IMR-90 (cell line): ENCODE measurements around the gene GXYLT2. TPM values are rescaled to one million over a fixed set of nuclear protein-coding genes. Genes with fewer than 3 reads are reported as not detected.

Experiments used
- ATAC-seq: fragments of 200-7000 bp; cut with Tn5 transposase; 2 replicates; pipeline ENCODE4 v1.9.1; 2020; ENCODE audit warnings: low read depth, mild to moderate bottlenecking, moderate library complexity
- BruUV-seq: library from RNA; stranded (reverse); fragments of 400-500 nt; replicated peaks from 2 replicates; lab custom pipeline; 2021; lab: Mats Ljungman, UMichigan
- CTCF ChIA-PET: fragments of 300-600 bp; formaldehyde crosslinking; extraction: SDS; loops from one replicate; lab custom pipeline; 2021; ENCODE audit warnings: antibody characterized with exemption; lab: Yijun Ruan, JAX
- POLR2A ChIA-PET: fragments of 300-600 bp; sonication (Branson Sonifier 250); formaldehyde crosslinking; loops from one replicate; lab custom pipeline; 2022; ENCODE audit warnings: antibody characterized with exemption; ENCODE audit not compliant: unreplicated experiment; lab: Charles Lee
- DNase-seq: peaks from one replicate; pipeline ENCODE4 v3.0.0; 2013
- H2AFZ ChIP-seq: replicated peaks from 2 replicates; pipeline ENCODE3; 2013; ENCODE audit warnings: low read length, mild to moderate bottlenecking; ENCODE audit not compliant: poor library complexity
- H2AK5ac ChIP-seq: 2 replicates; pipeline ENCODE4 v1.6.1; 2013; ENCODE audit warnings: low read depth, low read length, inconsistent platforms
- H2AK9ac ChIP-seq: replicated peaks from 2 replicates; pipeline ENCODE3; 2013; ENCODE audit warnings: mild to moderate bottlenecking, low read depth, low read length, moderate library complexity; ENCODE audit not compliant: poor library complexity
- H2BK120ac ChIP-seq: 2 replicates; pipeline ENCODE4 v1.6.1; 2013; ENCODE audit warnings: low read depth, low read length, inconsistent platforms
- H2BK15ac ChIP-seq: 3 replicates; pipeline ENCODE4 v1.6.1; 2013; ENCODE audit warnings: low read depth, low read length, inconsistent platforms
- H2BK20ac ChIP-seq: 2 replicates; pipeline ENCODE4 v1.6.1; 2013; ENCODE audit warnings: low read depth, mild to moderate bottlenecking, inconsistent platforms, low read length, moderate library complexity
- H2BK5ac ChIP-seq: 2 replicates; pipeline ENCODE4 v1.6.1; 2013; ENCODE audit warnings: mild to moderate bottlenecking, low read depth, low read length, inconsistent platforms; ENCODE audit not compliant: poor library complexity, severe bottlenecking
- H3K14ac ChIP-seq: replicated peaks from 2 replicates; pipeline ENCODE4 v1.6.1; 2013; ENCODE audit warnings: low read depth, low read length, inconsistent platforms
- H3K18ac ChIP-seq: 2 replicates; pipeline ENCODE4 v1.6.1; 2013; ENCODE audit warnings: low read depth, low read length, control low read depth
- H3K23ac ChIP-seq: 2 replicates; pipeline ENCODE4 v1.6.1; 2013; ENCODE audit warnings: low read depth, low read length, inconsistent platforms
- H3K27ac ChIP-seq: 2 replicates; pipeline ENCODE4 v1.5.1; 2013; ENCODE audit warnings: mild to moderate bottlenecking, control low read depth, low read length; ENCODE audit not compliant: insufficient read depth
- H3K27me3 ChIP-seq: 2 replicates; pipeline ENCODE4 v1.6.1; 2013; ENCODE audit warnings: low read length; ENCODE audit not compliant: control insufficient read depth, insufficient read depth
- H3K36me3 ChIP-seq: 2 replicates; pipeline ENCODE4 v1.6.1; 2013; ENCODE audit warnings: low read length, mixed read lengths; ENCODE audit not compliant: control insufficient read depth, insufficient read depth
- H3K4ac ChIP-seq: 2 replicates; pipeline ENCODE4 v1.6.1; 2013; ENCODE audit warnings: low read depth, low read length, inconsistent platforms
- H3K4me1 ChIP-seq: 2 replicates; pipeline ENCODE4 v1.6.1; 2013; ENCODE audit warnings: low read length, mixed read lengths; ENCODE audit not compliant: control insufficient read depth, insufficient read depth
- H3K4me2 ChIP-seq: 2 replicates; pipeline ENCODE4 v1.6.1; 2013; ENCODE audit warnings: low read depth, mild to moderate bottlenecking, control low read depth, low read length, moderate library complexity
- H3K4me3 ChIP-seq: 2 replicates; pipeline ENCODE4 v1.5.1; 2013; ENCODE audit warnings: low read depth, mild to moderate bottlenecking, control low read depth, low read length, moderate library complexity; ENCODE audit not compliant: insufficient read depth
- H3K56ac ChIP-seq: 2 replicates; pipeline ENCODE4 v1.6.1; 2013; ENCODE audit warnings: low read length, inconsistent platforms; ENCODE audit not compliant: insufficient read depth; ENCODE audit errors: extremely low read depth
- H3K79me1 ChIP-seq, 2 experiments: 2 replicates each; pipeline ENCODE4 v1.6.1; 2013; ENCODE audit warnings: low read length in 2 of 2, inconsistent platforms in 1 of 2, low read depth in 1 of 2
- H3K9ac ChIP-seq: 2 replicates; pipeline ENCODE4 v1.6.1; 2013; ENCODE audit warnings: low read depth, low read length, control low read depth
- H3K9me1 ChIP-seq: 2 replicates; pipeline ENCODE4 v1.6.1; 2013; ENCODE audit warnings: low read length, inconsistent platforms; ENCODE audit not compliant: insufficient read depth
- H3K9me3 ChIP-seq: 2 replicates; pipeline ENCODE4 v1.6.1; 2013; ENCODE audit warnings: low read length; ENCODE audit not compliant: control insufficient read depth, insufficient read depth
- H4K20me1 ChIP-seq: 2 replicates; pipeline ENCODE4 v1.6.1; 2013; ENCODE audit warnings: low read length, inconsistent platforms; ENCODE audit not compliant: insufficient read depth
- H4K5ac ChIP-seq: 2 replicates; pipeline ENCODE4 v1.6.1; 2013; ENCODE audit warnings: mild to moderate bottlenecking, low read depth, low read length, control low read depth
- H4K8ac ChIP-seq, 2 experiments: 2 replicates each; pipeline ENCODE4 v1.6.1; 2013; ENCODE audit warnings: low read depth in 2 of 2, low read length in 2 of 2, control low read depth in 1 of 2, inconsistent platforms in 1 of 2
- H4K91ac ChIP-seq: 2 replicates; pipeline ENCODE4 v1.6.1; 2013; ENCODE audit warnings: low read depth, low read length, inconsistent platforms; ENCODE audit not compliant: insufficient read depth
- CTCF ChIP-seq: conservative IDR thresholded peaks from 2 replicates; pipeline ENCODE4 v1.5.1; 2012; ENCODE audit warnings: mild to moderate bottlenecking, low read depth, low read length, improper control_type of control experiment
- ELK1 ChIP-seq: fragments of 150-350 bp; IDR thresholded peaks from 2 replicates; pipeline ENCODE4 v1.6.1; 2016; ENCODE audit warnings: low read depth, mild to moderate bottlenecking, low read length, moderate library complexity, borderline replicate concordance
- FOS ChIP-seq: fragments of 150-350 bp; IDR thresholded peaks from 2 replicates; pipeline ENCODE4 v1.6.1; 2016; ENCODE audit warnings: low read depth, low read length
- MAFK ChIP-seq: IDR thresholded peaks from 2 replicates; pipeline ENCODE4 v1.6.1; 2012; ENCODE audit warnings: low read depth, low read length, improper control_type of control experiment
- MXI1 ChIP-seq: IDR thresholded peaks from 2 replicates; pipeline ENCODE4 v1.6.1; 2012; ENCODE audit warnings: low read depth, mild to moderate bottlenecking, low read length, moderate library complexity, borderline replicate concordance
- NFE2L2 ChIP-seq: fragments of 150-350 bp; IDR thresholded peaks from 2 replicates; pipeline ENCODE4 v1.6.1; 2016; ENCODE audit warnings: low read depth, mild to moderate bottlenecking, low read length
- RCOR1 ChIP-seq: IDR thresholded peaks from 2 replicates; pipeline ENCODE4 v1.6.1; 2012; ENCODE audit warnings: mild to moderate bottlenecking, low read length, improper control_type of control experiment; ENCODE audit not compliant: insufficient replicate concordance
- SMC3 ChIP-seq: fragments of 150-350 bp; IDR thresholded peaks from 2 replicates; pipeline ENCODE4 v1.6.1; 2016; ENCODE audit warnings: low read depth, mild to moderate bottlenecking, antibody characterized with exemption, low read length, moderate library complexity
- USF2 ChIP-seq: fragments of 150-350 bp; IDR thresholded peaks from 2 replicates; pipeline ENCODE4 v1.6.1; 2017; ENCODE audit warnings: mild to moderate bottlenecking, antibody characterized with exemption, low read length, low read depth
- WGBS, 2 experiments: methylation state at CpG; one replicate each; pipeline versions ENCODE4 v1.1.5 to v1.1.7; 2013; ENCODE audit warnings: missing lambda C conversion rate in 2 of 2; ENCODE audit not compliant: insufficient read length in 1 of 2; ENCODE audit errors: extremely low coverage in 2 of 2; 5-methylcytosine and 5-hydroxymethylcytosine counted together
- dilution Hi-C: fragments of 300-500 bp; cut with HindIII; formaldehyde crosslinking; loops from one replicate; pipeline ENCODE4 v1.14.3; 2018; ENCODE audit warnings: low sequenced_read_pairs; ENCODE audit not compliant: unreplicated experiment
- in situ Hi-C: fragments of 300-500 bp; cut with MboI; formaldehyde crosslinking; loops from 3 replicates; pipeline ENCODE4 v1.14.3; 2019; ENCODE audit warnings: low sequenced_read_pairs, inconsistent platforms, mixed read lengths
- intact Hi-C: fragments of 100-400 bp; cut with micrococcal nuclease; formaldehyde crosslinking; loops from 2 replicates; pipeline ENCODE4 v1.10.0; 2022
- polyA plus RNA-seq, 3 experiments: library from polyadenylated mRNA; depleted of rRNA; stranded (reverse); fragments of >200 nt; gene quantifications; 2 replicates each; pipeline ENCODE4 v1.2.3, GENCODE V29; 2012; ENCODE audit warnings: low replicate concordance in 1 of 3
- total RNA-seq: library from RNA; depleted of rRNA; stranded (reverse); fragments of >200 nt; gene quantifications from 2 replicates; pipeline ENCODE4 v1.2.3, GENCODE V29; 2012

Gene GXYLT2
- total and polyA plus RNA-seq, 2 of the 4 experiments (the other 2 are of a cell fraction), result 5.7 to 11.1 TPM

GRCh38 chr3:72961752-72962151, 73.9 kb downstream of the GXYLT2 start:
- H3K27ac ChIP-seq, result no peak overlapping the region
- intact Hi-C loops, result no loop called here
- no peaks in the 10 kb centered on the region for H3K4me1 ChIP-seq
- no peak overlapping the region for H3K4ac ChIP-seq
- peaks cover 3% of the 10 kb centered on the region; the same call in 1 of the 2 replicates for H3K36me3 ChIP-seq
- H2BK120ac ChIP-seq, result no peak overlapping the region
- H2AFZ ChIP-seq, result peak overlapping the region; percentile 13
- H2BK20ac ChIP-seq, result no peak overlapping the region
- H2AK9ac ChIP-seq, result no peak overlapping the region
- DNase-seq, result no peak
- no peak overlapping the region for H3K9ac ChIP-seq
- no peaks in the 10 kb centered on the region for H3K27me3 ChIP-seq
- CTCF ChIA-PET, result no interaction called here
- POLR2A ChIA-PET, result no interaction called here
- dilution Hi-C loops, result no loop called here
- no peak overlapping the region for H3K23ac ChIP-seq
- no peaks in the 10 kb centered on the region for H3K79me1 ChIP-seq
- no peak overlapping the region for H4K5ac ChIP-seq
- no peak overlapping the region for H2BK5ac ChIP-seq
- no peak overlapping the region for H2BK15ac ChIP-seq
- in situ Hi-C loops, result no loop called here
- TF ChIP-seq ELK1 (no peak), MXI1 (no peak), RCOR1 (no peak), CTCF (no peak), SMC3 (no peak), NFE2L2 (no peak), USF2 (no peak), MAFK (no peak), FOS (no peak)
- H3K4me3 ChIP-seq, result no peak overlapping the region
- H3K18ac ChIP-seq, result no peak overlapping the region
- no peak for ATAC-seq
- WGBS, 2 experiments, result no CpG with 5 or more reads among the region's 4 CpGs
- H4K8ac ChIP-seq, result no peak overlapping the region
- no peaks in the 10 kb centered on the region for H3K9me3 ChIP-seq
- no peaks in the 10 kb centered on the region for H4K20me1 ChIP-seq
- no peak overlapping the region for H4K91ac ChIP-seq
- no peak overlapping the region for H3K56ac ChIP-seq
- no peak overlapping the region for H3K4me2 ChIP-seq
- H3K14ac ChIP-seq, result no peak overlapping the region
- BruUV-seq, result no TSS peak
- H3K9me1 ChIP-seq, result 0 out of 2 replicates have a peak, but pooled peaks cover 4% of the 10 kb centered on the region
- no peak overlapping the region for H2AK5ac ChIP-seq
